CD4-positive, alpha-beta T cell (primary cell): ENCODE results near the gene TNRC18. TPM values are rescaled to one million over a fixed set of nuclear protein-coding genes. Genes with fewer than 3 reads are reported as not detected.
"Not testable (repeated sequence)": the region's sequence is repeated elsewhere in the genome, so short reads cannot be mapped to it uniquely, and the experiment has no call there.

Experiments used
- ATAC-seq: fragments of 200-7000 bp; cut with Tn5 transposase; one replicate; pipeline ENCODE4 v1.10.0; 2022; ENCODE audit warnings: mild to moderate bottlenecking; ENCODE audit not compliant: poor library complexity
- CTCF ChIA-PET: fragments of 350-600 bp; sonication (Branson Sonifier 250); formaldehyde crosslinking; loops from one replicate; lab custom pipeline; 2021; ENCODE audit warnings: antibody characterized with exemption, inconsistent platforms; lab: Charles Lee
- POLR2A ChIA-PET: fragments of 350-600 bp; sonication (Branson Sonifier 250); formaldehyde crosslinking; loops from one replicate; lab custom pipeline; 2021; ENCODE audit warnings: antibody characterized with exemption, inconsistent platforms; lab: Charles Lee
- DNase-seq, 14 experiments: peaks; one replicate each; pipeline ENCODE4 v3.0.0-alpha.2; 2013 to 2020; ENCODE audit warnings: mixed read lengths in 2 of 14
- H3K27ac ChIP-seq, 2 donors: one replicate each; pipeline versions ENCODE4 v1.5.1 to v1.7.0; 2013; ENCODE audit warnings: low read length in 2 of 2, low read depth in 1 of 2, mild to moderate bottlenecking in 1 of 2
- H3K27me3 ChIP-seq, 2 experiments: 1 replicate in 1 of 2; 2 replicates in 1 of 2; pipeline versions ENCODE4 v1.6.1 to v1.7.0; 2013; ENCODE audit warnings: low read length in 2 of 2, control low read depth in 1 of 2, mild to moderate bottlenecking in 1 of 2, moderate library complexity in 1 of 2; ENCODE audit not compliant: insufficient read depth in 2 of 2, control insufficient read depth in 1 of 2
- H3K36me3 ChIP-seq: one replicate; pipeline ENCODE4 v1.6.1; 2013; ENCODE audit warnings: low read length, control low read depth; ENCODE audit not compliant: insufficient read depth
- H3K4me1 ChIP-seq: one replicate; pipeline ENCODE4 v1.6.1; 2013; ENCODE audit warnings: low read length, control low read depth; ENCODE audit not compliant: insufficient read depth
- H3K4me3 ChIP-seq: one replicate; pipeline ENCODE4 v1.5.1; 2013; ENCODE audit warnings: mild to moderate bottlenecking, low read length, moderate library complexity
- H3K9me3 ChIP-seq, 2 experiments: 1 replicate in 1 of 2; 2 replicates in 1 of 2; pipeline versions ENCODE4 v1.6.1 to v1.7.0; 2013; ENCODE audit warnings: low read length in 2 of 2, mild to moderate bottlenecking in 2 of 2, control low read depth in 1 of 2, moderate library complexity in 1 of 2; ENCODE audit not compliant: control insufficient read depth in 1 of 2, insufficient read depth in 1 of 2
- H3K27ac Mint-ChIP-seq: one replicate; pipeline ENCODE4 v1.8.0; 2020; ENCODE audit warnings: mixed read lengths
- H3K27me3 Mint-ChIP-seq: one replicate; pipeline ENCODE4 v1.8.0; 2021; ENCODE audit warnings: mixed read lengths
- H3K36me3 Mint-ChIP-seq: one replicate; pipeline ENCODE4 v1.8.0; 2021; ENCODE audit warnings: low read depth, mixed read lengths
- H3K4me1 Mint-ChIP-seq: one replicate; pipeline ENCODE4 v1.8.0; 2021; ENCODE audit warnings: low read depth, mixed read lengths
- H3K4me3 Mint-ChIP-seq: one replicate; pipeline ENCODE4 v1.8.0; 2020; ENCODE audit warnings: mild to moderate bottlenecking, mixed read lengths
- H3K9me3 Mint-ChIP-seq: one replicate; pipeline ENCODE4 v1.8.0; 2020; ENCODE audit warnings: mixed read lengths
- intact Hi-C, 2 experiments: fragments of 100-400 bp; cut with DNase I in 1 of 2; cut with micrococcal nuclease in 1 of 2; formaldehyde crosslinking; loops; one replicate each; pipeline versions ENCODE4 v1.15.1 to v1.9.0; 2023 to 2025; cut with DNase I, micrococcal nuclease
- total RNA-seq, 174 experiments: library from RNA in 2 of 174; stranded (reverse) in 2 of 174; gene quantifications; one replicate each; pipeline ENCODE4 v1.2.3 and lab custom pipeline; 2021 to 2026
- TF ChIP-seq, protein P1 (sequence below): fragments of 200-600 bp; IDR thresholded peaks from one replicate; pipeline ENCODE4 v1.8.0; 2022; ENCODE audit warnings: antibody characterized with exemption, mild to moderate bottlenecking

Gene TNRC18
- total RNA-seq, 2 experiments from 2014 or later = 69.9 TPM

DNA sequence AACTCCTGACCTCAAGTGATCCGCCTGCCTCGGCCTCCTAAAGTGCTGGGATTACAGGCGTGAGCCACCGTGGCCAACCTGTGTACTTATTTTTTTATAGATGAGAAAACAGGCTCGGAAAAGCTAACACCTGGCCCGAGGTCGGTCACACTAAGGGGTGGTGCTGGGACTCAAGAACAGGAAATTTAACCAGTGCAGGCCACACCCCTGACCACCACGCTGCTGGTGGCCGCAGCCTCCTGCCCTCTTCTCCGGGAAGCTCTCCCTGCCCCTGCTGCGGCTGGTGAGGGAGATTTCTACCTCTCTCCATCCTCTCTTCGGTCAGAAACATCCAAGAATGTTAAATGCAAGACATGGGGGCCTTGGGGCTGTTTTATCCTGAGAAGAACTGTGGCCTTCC is 63.2 kb downstream of the TNRC18 start:
- ATAC-seq (no peak), DNase-seq (no peak)
- POLR2A ChIA-PET = no interaction called here
- TF ChIP-seq, protein P1, sequence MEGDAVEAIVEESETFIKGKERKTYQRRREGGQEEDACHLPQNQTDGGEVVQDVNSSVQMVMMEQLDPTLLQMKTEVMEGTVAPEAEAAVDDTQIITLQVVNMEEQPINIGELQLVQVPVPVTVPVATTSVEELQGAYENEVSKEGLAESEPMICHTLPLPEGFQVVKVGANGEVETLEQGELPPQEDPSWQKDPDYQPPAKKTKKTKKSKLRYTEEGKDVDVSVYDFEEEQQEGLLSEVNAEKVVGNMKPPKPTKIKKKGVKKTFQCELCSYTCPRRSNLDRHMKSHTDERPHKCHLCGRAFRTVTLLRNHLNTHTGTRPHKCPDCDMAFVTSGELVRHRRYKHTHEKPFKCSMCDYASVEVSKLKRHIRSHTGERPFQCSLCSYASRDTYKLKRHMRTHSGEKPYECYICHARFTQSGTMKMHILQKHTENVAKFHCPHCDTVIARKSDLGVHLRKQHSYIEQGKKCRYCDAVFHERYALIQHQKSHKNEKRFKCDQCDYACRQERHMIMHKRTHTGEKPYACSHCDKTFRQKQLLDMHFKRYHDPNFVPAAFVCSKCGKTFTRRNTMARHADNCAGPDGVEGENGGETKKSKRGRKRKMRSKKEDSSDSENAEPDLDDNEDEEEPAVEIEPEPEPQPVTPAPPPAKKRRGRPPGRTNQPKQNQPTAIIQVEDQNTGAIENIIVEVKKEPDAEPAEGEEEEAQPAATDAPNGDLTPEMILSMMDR = no peak
- H3K4me1 Mint-ChIP-seq = peaks cover 6% of the 10 kb centered on the region
- CTCF ChIA-PET = no interaction called here
- Histone ChIP-seq H3K27ac (no peak overlapping the region), H3K4me1 (peaks cover 12% of the 10 kb centered on the region), H3K36me3 (peaks cover 76% of the 10 kb centered on the region), H3K4me3 (no peak overlapping the region), H3K9me3 (no peaks in the 10 kb centered on the region), H3K27me3 (no peaks in the 10 kb centered on the region)
- intact Hi-C loops = loop anchor here in 1 of 2 experiments (10.0 kb wide), 1 partner anchor 344 kb away; no protein-coding TSS in a partner anchor
- no peak overlapping the region for H3K27ac Mint-ChIP-seq
- no peaks in the 10 kb centered on the region for H3K27me3 Mint-ChIP-seq
- peaks cover 52% of the 10 kb centered on the region for H3K36me3 Mint-ChIP-seq
- no peaks in the 10 kb centered on the region for H3K9me3 Mint-ChIP-seq
- H3K4me3 Mint-ChIP-seq = no peak overlapping the region

DNA sequence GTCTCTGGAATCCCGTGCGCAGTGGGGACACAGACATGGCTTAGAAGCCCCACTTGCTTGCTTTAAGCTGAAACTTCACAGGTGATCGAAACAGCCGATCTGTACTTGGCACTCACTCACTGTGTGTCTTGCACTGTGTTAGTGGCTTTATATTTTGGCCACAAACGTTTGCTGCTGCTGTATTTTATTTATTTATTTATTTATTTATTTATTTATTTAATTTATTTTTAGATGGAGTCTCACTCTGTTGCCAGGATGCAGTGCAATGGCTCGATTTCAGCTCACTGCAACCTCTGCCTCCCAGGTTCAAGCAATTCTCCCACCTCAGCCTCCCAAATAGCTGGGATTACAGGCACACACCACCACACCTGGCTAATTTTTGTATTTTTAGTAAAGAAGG is 63.6 kb downstream of the TNRC18 start:
- H3K9me3 Mint-ChIP-seq, DNase-seq, H3K27ac Mint-ChIP-seq, H3K4me3 Mint-ChIP-seq, ATAC-seq, POLR2A ChIA-PET, CTCF ChIA-PET, H3K9me3 ChIP-seq, H3K27me3 Mint-ChIP-seq, H3K4me3 ChIP-seq, H3K27ac ChIP-seq, H3K27me3 ChIP-seq, H3K4me1 Mint-ChIP-seq: not testable (repeated sequence)
- H3K36me3 ChIP-seq = peaks cover 77% of the 10 kb centered on the region
- peaks cover 12% of the 10 kb centered on the region for H3K4me1 ChIP-seq
- peaks cover 56% of the 10 kb centered on the region for H3K36me3 Mint-ChIP-seq
- intact Hi-C loops = loop anchor here in 1 of 2 experiments (10.0 kb wide), 1 partner anchor 345 kb away; no protein-coding TSS in a partner anchor

DNA sequence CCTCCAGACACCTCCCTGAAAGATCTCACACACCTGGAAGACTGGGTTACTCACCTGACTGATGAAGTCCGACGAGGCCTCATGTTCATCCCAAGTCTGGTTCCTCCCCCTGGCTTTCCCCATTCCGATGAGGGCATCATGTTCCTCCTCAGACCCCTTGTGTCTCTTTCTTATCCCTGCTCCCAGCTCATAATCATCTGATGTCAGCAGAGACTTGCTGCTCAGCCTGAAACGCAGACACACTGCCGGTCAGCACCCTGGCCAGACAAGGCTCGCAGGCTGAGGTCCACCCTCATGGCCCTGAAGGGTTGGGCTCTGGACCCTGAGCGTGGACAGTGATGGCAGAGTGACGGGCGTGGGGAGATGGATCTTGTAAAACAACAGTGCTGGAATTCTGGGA is 64.3 kb downstream of the TNRC18 start:
- H3K36me3 ChIP-seq = peaks cover 80% of the 10 kb centered on the region
- TF ChIP-seq, protein P1 = no peak

DNA sequence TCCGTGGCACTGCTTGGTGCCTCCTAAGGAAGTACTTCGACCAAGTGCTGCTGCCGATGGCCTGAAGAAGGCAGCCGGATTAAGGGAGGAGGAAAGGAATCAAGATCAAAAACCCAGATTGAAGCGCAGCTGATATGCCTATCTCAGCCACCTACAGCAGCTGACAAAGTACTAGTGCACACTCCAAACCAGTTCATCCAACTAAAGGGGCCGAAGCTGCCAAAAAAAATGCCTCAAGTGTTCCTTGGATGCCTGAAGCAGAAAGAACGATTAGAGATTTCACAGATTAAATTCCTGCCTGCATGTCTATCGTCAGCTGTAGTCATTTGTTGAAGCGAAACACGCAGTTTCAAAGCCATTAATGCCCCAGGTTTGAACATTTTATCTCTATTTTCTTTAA is 65.7 kb downstream of the TNRC18 start:
- no peak overlapping the region for H3K4me3 Mint-ChIP-seq
- no peak for DNase-seq
- H3K9me3 Mint-ChIP-seq = no peaks in the 10 kb centered on the region
- Histone ChIP-seq H3K9me3 (no peaks in the 10 kb centered on the region), H3K27ac (no peak overlapping the region), H3K27me3 (no peaks in the 10 kb centered on the region), H3K36me3 (peaks cover 83% of the 10 kb centered on the region), H3K4me1 (peaks cover 8% of the 10 kb centered on the region), H3K4me3 (no peak overlapping the region)
- ChIA-PET POLR2A (no interaction called here), CTCF (no interaction called here)
- TF ChIP-seq, protein P1 = no peak
- H3K27me3 Mint-ChIP-seq = no peaks in the 10 kb centered on the region
- ATAC-seq = no peak
- peaks cover 74% of the 10 kb centered on the region for H3K36me3 Mint-ChIP-seq
- no peak overlapping the region for H3K27ac Mint-ChIP-seq
- H3K4me1 Mint-ChIP-seq = peaks cover 13% of the 10 kb centered on the region
- intact Hi-C loops = no loop called here

More for the DNA sequence above, 64.3 kb downstream of the TNRC18 start:
- Mint-ChIP-seq H3K27me3 (no peaks in the 10 kb centered on the region), H3K9me3 (no peaks in the 10 kb centered on the region), H3K36me3 (peaks cover 63% of the 10 kb centered on the region), H3K4me3 (no peak overlapping the region), H3K4me1 (peaks cover 17% of the 10 kb centered on the region), H3K27ac (no peak overlapping the region)
- CTCF ChIA-PET = no interaction called here
- Histone ChIP-seq H3K27me3 (no peaks in the 10 kb centered on the region), H3K27ac (no peak overlapping the region), H3K4me1 (peaks cover 18% of the 10 kb centered on the region), H3K4me3 (no peak overlapping the region), H3K9me3 (no peaks in the 10 kb centered on the region)
- intact Hi-C loops = no loop called here
- POLR2A ChIA-PET = no interaction called here
- DNase-seq = no peak
- ATAC-seq = no peak
